Thyroid gland (tissue), 4 donors: ENCODE measurements around the gene HDGFL3. TPM values are rescaled to one million over a fixed set of nuclear protein-coding genes. Genes with fewer than 3 reads are reported as not detected.
"Not testable (repeated sequence)": the region's sequence is repeated elsewhere in the genome, so short reads cannot be mapped to it uniquely, and the experiment has no call there.

Experiments used
- DNase-seq, 2 donors: peaks; one replicate each; pipeline ENCODE4 v3.0.0-alpha.2; 2019
- H3K27ac ChIP-seq, 3 donors: fragments of 200-600 bp; sonication (generic); 1 replicate in 2 of 3; 2 replicates in 1 of 3; pipeline ENCODE4 v1.5.1; 2016 to 2019; ENCODE audit warnings: mild to moderate bottlenecking in 1 of 3, moderate library complexity in 1 of 3
- H3K27me3 ChIP-seq: fragments of 200-600 bp; sonication (generic); one replicate; pipeline ENCODE4 v1.5.1; 2019
- H3K36me3 ChIP-seq, 2 donors: fragments of 200-600 bp; sonication (generic); one replicate each; pipeline ENCODE4 v1.5.1; 2016 to 2019
- H3K4me1 ChIP-seq, 2 donors: fragments of 200-600 bp; sonication (generic); one replicate each; pipeline ENCODE4 v1.5.1; 2017 to 2019
- H3K4me3 ChIP-seq, 3 donors: fragments of 200-600 bp; sonication (generic); replicated peaks in 1 of 3; 1 replicate in 2 of 3; 2 replicates in 1 of 3; pipeline ENCODE4 v1.5.1; 2016; ENCODE audit warnings: mild to moderate bottlenecking in 1 of 3
- H3K9me3 ChIP-seq: fragments of 200-600 bp; sonication (generic); one replicate; pipeline ENCODE4 v1.5.1; 2017
- POLR2A ChIP-seq, 2 donors: fragments of 450-650 bp; IDR thresholded peaks; one replicate each; pipeline ENCODE4 v1.6.1; 2017; ENCODE audit warnings: antibody characterized with exemption in 2 of 2, mild to moderate bottlenecking in 2 of 2, moderate library complexity in 1 of 2
- WGBS, 2 donors: methylation state at CpG; one replicate each; pipeline ENCODE4 v1.1.5; 2017; 5-methylcytosine and 5-hydroxymethylcytosine counted together
- intact Hi-C: fragments of 100-400 bp; cut with DNase I; formaldehyde crosslinking; loops from one replicate; pipeline ENCODE4 v1.15.1; 2023
- total RNA-seq, 4 donors: library from RNA; depleted of rRNA; stranded (reverse); fragments of >200 nt; gene quantifications; one replicate each; pipeline ENCODE4 v1.2.3, GENCODE V29; 2016
- TF ChIP-seq, protein P1 (sequence below), 6 experiments: fragments of 200-600 bp in 3 of 6; fragments of 450-650 bp in 3 of 6; sonication (generic) in 3 of 6; IDR thresholded peaks; one replicate each; pipeline ENCODE4 v1.5.1; 2016 to 2019; ENCODE audit warnings: antibody characterized with exemption in 6 of 6, mild to moderate bottlenecking in 2 of 6, inconsistent platforms in 1 of 6, moderate library complexity in 1 of 6

Gene HDGFL3
- total RNA-seq, 4 donors from 2014 or later = 26.8 to 53.2 (median 41.5) TPM

DNA sequence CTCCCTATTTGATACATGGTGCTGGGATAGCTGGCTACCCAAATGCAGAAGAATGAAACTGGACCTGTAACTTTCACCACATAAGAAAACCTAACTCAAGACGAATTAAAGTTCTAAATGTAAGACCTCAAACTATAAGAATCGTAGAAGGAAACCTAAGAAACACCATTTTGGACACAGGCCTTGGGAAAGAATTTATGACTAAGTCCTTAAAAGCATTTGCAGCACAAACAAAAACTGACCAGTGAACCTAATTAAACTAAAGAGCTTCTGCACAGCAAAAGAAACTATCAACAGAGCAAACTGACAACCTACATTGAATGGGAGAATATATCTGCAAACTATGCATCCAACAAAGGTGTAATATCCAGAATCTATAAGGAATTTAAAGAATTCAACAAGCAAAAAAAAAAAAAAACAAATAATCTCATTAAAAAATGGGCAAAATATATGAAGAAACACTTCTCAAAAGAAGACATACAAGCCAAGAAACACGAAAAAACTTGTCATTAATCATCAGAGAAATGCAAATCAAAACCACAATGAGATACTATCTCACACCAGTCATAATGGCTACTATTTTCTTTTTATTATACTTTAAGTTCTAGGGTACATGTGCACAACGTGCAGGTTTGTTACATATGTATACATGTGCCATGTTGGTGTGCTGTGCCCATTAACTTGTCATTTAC, 37.0 kb downstream of the HDGFL3 start:
- no peak for DNase-seq

DNA sequence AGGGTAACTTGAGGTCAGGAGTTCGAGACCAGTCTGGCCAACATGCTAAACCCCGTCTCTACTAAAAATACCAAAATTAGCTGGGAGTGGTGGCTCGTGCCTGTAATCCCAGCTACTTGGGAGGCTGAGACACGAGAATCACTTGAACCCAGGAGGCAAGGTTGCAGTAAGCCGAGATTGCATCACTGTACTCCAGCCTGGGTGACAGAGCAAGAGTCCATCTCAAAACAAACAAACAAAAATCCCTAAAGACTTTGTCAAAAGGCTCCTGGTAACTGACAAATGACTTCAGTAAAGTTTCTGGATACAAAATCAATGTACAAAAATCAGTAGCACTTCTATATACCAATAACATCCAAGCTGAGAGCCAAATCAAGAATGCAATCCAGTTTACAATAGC, 38.0 kb downstream of the HDGFL3 start:
- H3K27me3 ChIP-seq, H3K4me3 ChIP-seq, DNase-seq, H3K9me3 ChIP-seq, H3K27ac ChIP-seq, H3K36me3 ChIP-seq, intact Hi-C loops: not testable (repeated sequence)
- H3K4me1 ChIP-seq = peaks cover 8 to 11% of the 10 kb centered on the region in 2 donors
- 93 to 96% methylated on average over 5 of the region's 5 CpGs for WGBS, 2 donors

More for the DNA sequence above, 37.0 kb downstream of the HDGFL3 start:
- H3K9me3 ChIP-seq = no peaks in the 10 kb centered on the region
- H3K4me3 ChIP-seq = no peak overlapping the region
- TF ChIP-seq, protein P1, sequence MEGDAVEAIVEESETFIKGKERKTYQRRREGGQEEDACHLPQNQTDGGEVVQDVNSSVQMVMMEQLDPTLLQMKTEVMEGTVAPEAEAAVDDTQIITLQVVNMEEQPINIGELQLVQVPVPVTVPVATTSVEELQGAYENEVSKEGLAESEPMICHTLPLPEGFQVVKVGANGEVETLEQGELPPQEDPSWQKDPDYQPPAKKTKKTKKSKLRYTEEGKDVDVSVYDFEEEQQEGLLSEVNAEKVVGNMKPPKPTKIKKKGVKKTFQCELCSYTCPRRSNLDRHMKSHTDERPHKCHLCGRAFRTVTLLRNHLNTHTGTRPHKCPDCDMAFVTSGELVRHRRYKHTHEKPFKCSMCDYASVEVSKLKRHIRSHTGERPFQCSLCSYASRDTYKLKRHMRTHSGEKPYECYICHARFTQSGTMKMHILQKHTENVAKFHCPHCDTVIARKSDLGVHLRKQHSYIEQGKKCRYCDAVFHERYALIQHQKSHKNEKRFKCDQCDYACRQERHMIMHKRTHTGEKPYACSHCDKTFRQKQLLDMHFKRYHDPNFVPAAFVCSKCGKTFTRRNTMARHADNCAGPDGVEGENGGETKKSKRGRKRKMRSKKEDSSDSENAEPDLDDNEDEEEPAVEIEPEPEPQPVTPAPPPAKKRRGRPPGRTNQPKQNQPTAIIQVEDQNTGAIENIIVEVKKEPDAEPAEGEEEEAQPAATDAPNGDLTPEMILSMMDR (IDR thresholded peaks at IDR 0.05) = no peak
- no peak for TF ChIP-seq POLR2A (IDR thresholded peaks at IDR 0.05)
- intact Hi-C loops = no loop called here
- no peaks in the 10 kb centered on the region for H3K36me3 ChIP-seq
- WGBS, 2 donors = 82 to 91% methylated on average over 4 of the region's 4 CpGs
- H3K27me3 ChIP-seq = no peaks in the 10 kb centered on the region
- peaks cover 11 to 21% of the 10 kb centered on the region in 2 donors for H3K4me1 ChIP-seq
- H3K27ac ChIP-seq = peak overlapping the region in 1 of 3 donors; percentile 30

DNA sequence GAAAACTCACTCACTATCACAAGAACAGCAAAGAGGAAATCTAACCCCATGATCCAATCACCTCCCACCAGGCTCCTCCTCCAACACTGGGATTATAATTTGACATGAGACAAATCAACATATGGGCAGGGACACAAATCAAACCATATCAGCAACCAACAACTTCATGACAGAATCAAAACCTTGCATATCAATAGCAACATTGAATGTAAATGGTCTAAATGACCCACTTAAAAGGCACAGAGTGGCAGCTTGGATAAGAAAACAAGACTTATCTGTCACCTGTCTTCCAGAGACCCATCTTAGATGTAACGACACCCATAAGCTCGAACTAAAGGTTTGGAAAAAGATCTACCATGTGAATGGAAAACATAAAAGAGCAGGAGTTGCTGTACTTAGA, 40.8 kb downstream of the HDGFL3 start:
- Histone ChIP-seq H3K27me3 (no peaks in the 10 kb centered on the region), H3K9me3 (no peaks in the 10 kb centered on the region), H3K36me3 (no peaks in the 10 kb centered on the region), H3K27ac (no peak overlapping the region), H3K4me1 (peaks cover 6 to 7% of the 10 kb centered on the region in 2 donors), H3K4me3 (no peak overlapping the region)
- DNase-seq = no peak
- TF ChIP-seq, protein P1 (IDR thresholded peaks at IDR 0.05) = no peak
- TF ChIP-seq POLR2A (IDR thresholded peaks at IDR 0.05) = no peak
- intact Hi-C loops = no loop called here
- WGBS, 2 donors = 94% methylated on average over 2 of the region's 2 CpGs

DNA sequence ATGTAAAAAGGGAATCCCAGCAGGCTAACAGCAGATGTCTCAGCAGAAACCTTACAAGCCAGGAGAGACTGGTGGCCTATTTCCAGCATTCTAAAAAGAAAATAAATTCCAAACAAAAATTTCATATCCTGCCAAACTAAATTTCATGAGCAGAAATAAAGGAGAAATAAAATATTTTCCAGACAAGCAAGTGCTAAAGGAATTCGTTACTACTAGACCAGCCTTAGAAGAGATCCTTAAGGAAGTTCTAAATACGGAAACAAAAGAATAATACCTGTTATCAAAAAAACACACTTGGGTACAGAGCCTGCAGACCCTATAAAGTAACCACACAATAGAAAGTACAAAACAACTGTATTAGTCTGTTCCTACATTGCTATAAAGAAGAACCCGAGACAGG, 41.4 kb downstream of the HDGFL3 start:
- intact Hi-C loops = no loop called here
- no peak overlapping the region for H3K4me3 ChIP-seq
- TF ChIP-seq, protein P1 (IDR thresholded peaks at IDR 0.05) = no peak
- no peak for TF ChIP-seq POLR2A (IDR thresholded peaks at IDR 0.05)
- no peaks in the 10 kb centered on the region for H3K27me3 ChIP-seq
- no peaks in the 10 kb centered on the region for H3K36me3 ChIP-seq
- no peak overlapping the region for H3K27ac ChIP-seq
- H3K4me1 ChIP-seq = peaks cover 6 to 7% of the 10 kb centered on the region in 2 donors
- no peak for DNase-seq
- no peaks in the 10 kb centered on the region for H3K9me3 ChIP-seq
- WGBS, 2 donors = 93 to 94% methylated on average over 3 of the region's 3 CpGs

DNA sequence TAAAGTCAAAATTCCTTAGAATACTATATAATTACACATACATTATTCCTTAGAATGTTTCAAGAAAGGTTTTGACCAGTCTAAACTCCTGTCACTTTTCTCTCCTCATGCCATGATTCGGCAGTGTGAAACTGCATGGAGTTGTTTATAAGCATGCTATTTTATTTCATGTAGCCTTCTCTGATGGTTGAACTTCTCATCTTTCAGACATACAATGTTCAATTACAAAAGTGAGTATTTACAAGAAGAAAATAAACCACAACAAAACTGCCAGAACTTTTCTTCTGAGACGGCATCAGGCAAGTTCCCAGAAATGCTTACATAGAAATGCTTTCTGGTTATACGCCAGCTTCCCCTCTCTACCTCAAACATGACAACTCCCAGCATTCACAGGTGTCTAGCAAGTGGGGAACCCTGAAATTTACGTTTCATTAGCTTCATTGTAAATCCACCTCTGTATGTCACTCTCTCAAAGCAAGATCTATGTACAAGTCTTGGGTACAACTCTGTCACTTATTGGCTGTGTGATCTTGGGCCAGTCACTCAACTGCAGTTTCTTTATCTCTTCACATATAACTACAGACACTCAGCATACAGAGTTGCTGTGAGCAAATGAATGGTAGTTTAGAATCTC, 42.7 kb downstream of the HDGFL3 start:
- Histone ChIP-seq H3K36me3 (no peaks in the 10 kb centered on the region), H3K4me1 (no peaks in the 10 kb centered on the region), H3K4me3 (no peak overlapping the region), H3K27ac (no peak overlapping the region), H3K9me3 (no peaks in the 10 kb centered on the region), H3K27me3 (no peaks in the 10 kb centered on the region)
- intact Hi-C loops = no loop called here
- no peak for TF ChIP-seq POLR2A (IDR thresholded peaks at IDR 0.05)
- TF ChIP-seq, protein P1 (IDR thresholded peaks at IDR 0.05) = no peak
- no peak for DNase-seq
- 91 to 97% methylated on average over 4 of the region's 4 CpGs for WGBS, 2 donors
